HG03280 (cell line): ENCODE data around the gene SPOP.
"Not testable (repeated sequence)": the region's sequence is repeated elsewhere in the genome, so short reads cannot be mapped to it uniquely, and the experiment has no call there.

Experiments used
- ATAC-seq: cut with Tn5 transposase; IDR thresholded peaks from one replicate; pipeline ENCODE4 v1.9.1; 2021; ENCODE audit warnings: mild to moderate bottlenecking, moderate library complexity; ENCODE audit not compliant: unreplicated experiment

SPOP gene

GRCh38 chr17:49696233-49696761 lies 18.4 kb upstream of the SPOP start:
- ATAC-seq: peak; percentile 39

- ATAC-seq: no peak
Observed at GRCh38 chr17:49695698-49696232, 17.9 kb upstream of the SPOP start.

GRCh38 chr17:49694847-49695697 lies 17.2 kb upstream of the SPOP start:
- no peak for ATAC-seq

- ATAC-seq: no peak
Observed at GRCh38 chr17:49692751-49693150, 14.9 kb upstream of the SPOP start.

- ATAC-seq: no peak
Observed at GRCh38 chr17:49691677-49692191, 13.8 kb upstream of the SPOP start.

GRCh38 chr17:49691086-49691676 lies 13.3 kb upstream of the SPOP start:
- no peak for ATAC-seq

GRCh38 chr17:49690256-49690655 lies 12.4 kb upstream of the SPOP start:
- no peak for ATAC-seq

GRCh38 chr17:49688848-49689247 lies 11.0 kb upstream of the SPOP start:
- ATAC-seq: no peak

GRCh38 chr17:49687878-49688491 lies 10.1 kb upstream of the SPOP start:
- ATAC-seq: no peak

GRCh38 chr17:49681106-49681979 lies 3.4 kb upstream of the SPOP start:
- ATAC-seq: no peak

- ATAC-seq: no peak
Observed at GRCh38 chr17:49680314-49680713, 2.4 kb upstream of the SPOP start.

GRCh38 chr17:49677134-49677932 lies 564 bp downstream of the SPOP start:
- ATAC-seq: peak; percentile 49

GRCh38 chr17:49676276-49676868 lies 1.5 kb downstream of the SPOP start:
- peak; percentile 55 for ATAC-seq

GRCh38 chr17:49674507-49674906 lies 3.4 kb downstream of the SPOP start:
- ATAC-seq: no peak

- ATAC-seq: not testable (repeated sequence)
Observed at GRCh38 chr17:49673679-49674078, 4.2 kb downstream of the SPOP start.

- no peak for ATAC-seq
Observed at GRCh38 chr17:49670641-49671040, 7.3 kb downstream of the SPOP start.

- ATAC-seq: no peak
Observed at GRCh38 chr17:49670002-49670401, 7.9 kb downstream of the SPOP start.

GRCh38 chr17:49667854-49668253 lies 10.0 kb downstream of the SPOP start:
- ATAC-seq: no peak

- ATAC-seq: no peak
Observed at GRCh38 chr17:49664706-49665211, 13.1 kb downstream of the SPOP start.
